HEK293 (cell line): ENCODE results near the gene SLF2.

ENCODE experiments used
- MYNN ChIP-seq: fragments of 450-650 bp; formaldehyde crosslinking; IDR thresholded peaks from 2 replicates; pipeline ENCODE4 v1.5.1; 2016; ENCODE audit warnings: missing biosample characterization, missing genetic modification characterization, borderline replicate concordance
- ZNF140 ChIP-seq: fragments of 450-650 bp; formaldehyde crosslinking; IDR thresholded peaks from 2 replicates; pipeline ENCODE4 v1.5.1; 2016; ENCODE audit warnings: missing biosample characterization, missing genetic modification characterization
- ZNF274 ChIP-seq, 2 experiments: fragments of 200-500 bp in 1 of 2; fragments of 450-650 bp in 1 of 2; sonication (Bioruptor generic) in 1 of 2; formaldehyde crosslinking in 1 of 2; IDR thresholded peaks; 2 replicates each; pipeline versions ENCODE4 v1.5.1 to v1.6.1; 2014 to 2016; ENCODE audit warnings: borderline replicate concordance in 1 of 2, inconsistent platforms in 1 of 2, low read length in 1 of 2, missing biosample characterization in 1 of 2, missing genetic modification characterization in 1 of 2
- TF ChIP-seq, protein P1 (sequence below): fragments of 450-650 bp; formaldehyde crosslinking; IDR thresholded peaks from 2 replicates; pipeline ENCODE4 v1.5.1; 2016; ENCODE audit warnings: missing biosample characterization, missing genetic modification characterization
- TF ChIP-seq, protein P2 (sequence below): fragments of 450-650 bp; formaldehyde crosslinking; IDR thresholded peaks from 2 replicates; pipeline ENCODE4 v1.5.1; 2016; ENCODE audit warnings: missing biosample characterization, missing genetic modification characterization

DNA sequence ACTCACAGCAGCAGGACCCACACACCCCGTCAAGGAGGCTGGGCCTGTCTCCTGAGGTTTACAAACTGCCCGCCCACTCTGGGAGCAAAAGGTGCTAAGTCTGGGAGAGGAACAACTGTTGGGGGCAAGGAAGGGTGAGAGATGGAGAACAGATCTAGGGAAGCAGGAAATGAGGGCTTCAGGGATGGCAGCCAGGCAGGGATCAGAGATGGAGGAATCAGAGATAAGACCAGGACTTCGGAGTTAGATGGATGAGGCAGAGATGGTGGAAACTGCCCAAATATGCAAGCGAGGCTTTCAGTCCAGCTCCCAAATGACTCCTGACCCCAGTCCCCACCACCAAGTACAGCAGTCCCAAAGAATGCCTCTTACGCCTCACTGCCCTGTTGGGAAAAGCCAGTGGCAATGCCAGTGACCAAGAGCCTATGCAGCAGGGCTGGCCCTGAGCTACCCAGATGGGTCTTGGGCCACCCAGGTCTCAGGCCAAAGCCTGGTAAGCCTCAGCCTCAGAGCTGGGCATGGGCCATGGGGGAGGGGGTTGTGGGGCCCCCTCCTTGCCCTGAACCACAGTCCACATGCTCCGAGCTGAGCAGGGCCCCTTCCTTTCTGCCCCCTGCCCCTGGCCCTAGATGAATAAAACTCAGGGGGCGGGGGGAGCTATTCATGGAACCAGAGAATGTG, 39.5 kb upstream of the SLF2 start:
- TF ChIP-seq, protein P1, sequence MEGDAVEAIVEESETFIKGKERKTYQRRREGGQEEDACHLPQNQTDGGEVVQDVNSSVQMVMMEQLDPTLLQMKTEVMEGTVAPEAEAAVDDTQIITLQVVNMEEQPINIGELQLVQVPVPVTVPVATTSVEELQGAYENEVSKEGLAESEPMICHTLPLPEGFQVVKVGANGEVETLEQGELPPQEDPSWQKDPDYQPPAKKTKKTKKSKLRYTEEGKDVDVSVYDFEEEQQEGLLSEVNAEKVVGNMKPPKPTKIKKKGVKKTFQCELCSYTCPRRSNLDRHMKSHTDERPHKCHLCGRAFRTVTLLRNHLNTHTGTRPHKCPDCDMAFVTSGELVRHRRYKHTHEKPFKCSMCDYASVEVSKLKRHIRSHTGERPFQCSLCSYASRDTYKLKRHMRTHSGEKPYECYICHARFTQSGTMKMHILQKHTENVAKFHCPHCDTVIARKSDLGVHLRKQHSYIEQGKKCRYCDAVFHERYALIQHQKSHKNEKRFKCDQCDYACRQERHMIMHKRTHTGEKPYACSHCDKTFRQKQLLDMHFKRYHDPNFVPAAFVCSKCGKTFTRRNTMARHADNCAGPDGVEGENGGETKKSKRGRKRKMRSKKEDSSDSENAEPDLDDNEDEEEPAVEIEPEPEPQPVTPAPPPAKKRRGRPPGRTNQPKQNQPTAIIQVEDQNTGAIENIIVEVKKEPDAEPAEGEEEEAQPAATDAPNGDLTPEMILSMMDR (tag by site-specific recombination), result no peak
- TF ChIP-seq ZNF140 (tag by site-specific recombination) (no peak), ZNF274 (IDR thresholded peaks at IDR 0.05; ENCODE audit: low read length) (no peak), ZNF274 (tag by site-specific recombination; IDR thresholded peaks at IDR 0.05; ENCODE audit: borderline replicate concordance) (no peak), MYNN (no peak)
- TF ChIP-seq, protein P2, sequence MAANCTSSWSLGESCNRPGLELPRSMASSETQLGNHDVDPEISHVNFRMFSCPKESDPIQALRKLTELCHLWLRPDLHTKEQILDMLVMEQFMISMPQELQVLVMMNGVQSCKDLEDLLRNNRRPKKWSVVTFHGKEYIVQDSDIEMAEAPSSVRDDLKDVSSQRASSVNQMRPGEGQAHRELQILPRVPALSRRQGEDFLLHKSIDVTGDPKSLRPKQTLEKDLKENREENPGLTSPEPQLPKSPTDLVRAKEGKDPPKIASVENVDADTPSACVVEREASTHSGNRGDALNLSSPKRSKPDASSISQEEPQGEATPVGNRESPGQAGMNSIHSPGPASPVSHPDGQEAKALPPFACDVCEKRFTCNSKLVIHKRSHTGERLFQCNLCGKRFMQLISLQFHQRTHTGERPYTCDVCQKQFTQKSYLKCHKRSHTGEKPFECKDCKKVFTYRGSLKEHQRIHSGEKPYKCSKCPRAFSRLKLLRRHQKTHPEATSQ (tag by site-specific recombination), result no peak
